Loucy (cell line): ENCODE measurements around the gene EME2.

Experiments
- H2AFZ ChIP-seq: fragments of 200-600 bp; sonication (generic); 2 replicates; pipeline ENCODE4 v1.6.0; 2016; ENCODE audit warnings: antibody characterized with exemption, mild to moderate bottlenecking, low read length, moderate library complexity
- H3F3A ChIP-seq: fragments of 200-600 bp; 2 replicates; pipeline ENCODE4 v1.6.0; 2016; ENCODE audit warnings: antibody characterized with exemption, low read depth, mild to moderate bottlenecking
- H3K27me3 ChIP-seq: fragments of 200-600 bp; sonication (generic); 2 replicates; pipeline ENCODE4 v1.6.1; 2014; ENCODE audit warnings: low read length, mild to moderate bottlenecking; ENCODE audit not compliant: insufficient read depth, poor library complexity, severe bottlenecking
- H3K36me3 ChIP-seq: fragments of 200-600 bp; sonication (generic); 2 replicates; pipeline ENCODE4 v1.6.1; 2016; ENCODE audit warnings: low read length; ENCODE audit not compliant: insufficient read depth
- H3K4me1 ChIP-seq: fragments of 200-600 bp; sonication (generic); 2 replicates; pipeline ENCODE4 v1.5.1; 2014; ENCODE audit warnings: low read length, mild to moderate bottlenecking; ENCODE audit not compliant: insufficient read depth, poor library complexity, severe bottlenecking
- H3K4me2 ChIP-seq: fragments of 200-600 bp; sonication (generic); 2 replicates; pipeline ENCODE4 v1.6.0; 2014; ENCODE audit warnings: antibody characterized with exemption, low read length, low read depth, mild to moderate bottlenecking; ENCODE audit not compliant: poor library complexity, severe bottlenecking
- H3K4me3 ChIP-seq: fragments of 200-600 bp; sonication (generic); 2 replicates; pipeline ENCODE4 v1.5.1; 2014; ENCODE audit warnings: low read length, mild to moderate bottlenecking, mixed read lengths; ENCODE audit not compliant: poor library complexity, severe bottlenecking
- H3K79me2 ChIP-seq: fragments of 200-600 bp; sonication (generic); 2 replicates; pipeline ENCODE4 v1.6.1; 2014; ENCODE audit warnings: low read length; ENCODE audit not compliant: insufficient read depth
- H3K9ac ChIP-seq: fragments of 200-600 bp; sonication (generic); 2 replicates; pipeline ENCODE4 v1.6.0; 2014; ENCODE audit warnings: mild to moderate bottlenecking, low read depth, low read length, moderate library complexity; ENCODE audit not compliant: poor library complexity, severe bottlenecking
- H3K9me2 ChIP-seq: fragments of 200-600 bp; sonication (generic); replicated peaks from 2 replicates; pipeline ENCODE4 v1.6.1; 2016; ENCODE audit warnings: low read depth, low read length, mixed read lengths
- H3K9me3 ChIP-seq: fragments of 200-600 bp; sonication (generic); 2 replicates; pipeline ENCODE4 v1.6.1; 2014; ENCODE audit warnings: mild to moderate bottlenecking, antibody characterized with exemption, low read length, low read depth; ENCODE audit not compliant: insufficient read depth
- H4K20me1 ChIP-seq: fragments of 200-600 bp; sonication (generic); 2 replicates; pipeline ENCODE4 v1.6.0; 2014; ENCODE audit warnings: antibody characterized with exemption, low read length, mild to moderate bottlenecking; ENCODE audit not compliant: insufficient read depth, poor library complexity, severe bottlenecking
- EZH2phosphoT487 ChIP-seq: fragments of 200-600 bp; IDR thresholded peaks from 2 replicates; pipeline ENCODE4 v1.6.1; 2018; ENCODE audit warnings: antibody characterized with exemption, mild to moderate bottlenecking, moderate library complexity, borderline replicate concordance
- TF ChIP-seq, protein P1 (sequence below): fragments of 200-600 bp; sonication (generic); conservative IDR thresholded peaks from 2 replicates; pipeline ENCODE4 v1.5.1; 2014; ENCODE audit warnings: mild to moderate bottlenecking, antibody characterized with exemption, low read length

EME2 gene

DNA sequence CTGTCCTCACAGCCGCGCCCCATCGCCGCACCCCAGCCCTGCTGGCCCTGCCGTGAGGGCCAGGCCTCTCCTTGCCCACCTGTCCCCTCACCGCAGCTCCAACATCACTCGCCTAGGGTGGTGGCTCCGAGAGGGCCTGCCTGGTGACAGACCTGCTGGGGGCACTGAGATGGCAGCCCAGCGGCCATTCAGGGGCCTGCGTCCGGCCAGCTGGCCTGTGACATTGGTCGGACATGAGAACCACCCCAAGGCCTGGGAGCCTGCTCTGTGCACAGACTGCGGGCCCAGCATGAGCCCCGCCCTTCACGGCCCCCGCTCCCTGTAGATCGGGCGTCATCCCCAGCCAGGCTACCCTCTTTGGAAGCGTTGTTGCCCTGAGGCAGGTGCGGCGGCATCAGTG is 13.1 kb upstream of the EME2 start:
- no peaks in the 10 kb centered on the region for H4K20me1 ChIP-seq
- H2AFZ ChIP-seq: no peak overlapping the region
- no peaks in the 10 kb centered on the region for H3K9me3 ChIP-seq
- H3K9me2 ChIP-seq: no peaks in the 10 kb centered on the region
- H3K9ac ChIP-seq: no peak overlapping the region
- TF ChIP-seq, protein P1, sequence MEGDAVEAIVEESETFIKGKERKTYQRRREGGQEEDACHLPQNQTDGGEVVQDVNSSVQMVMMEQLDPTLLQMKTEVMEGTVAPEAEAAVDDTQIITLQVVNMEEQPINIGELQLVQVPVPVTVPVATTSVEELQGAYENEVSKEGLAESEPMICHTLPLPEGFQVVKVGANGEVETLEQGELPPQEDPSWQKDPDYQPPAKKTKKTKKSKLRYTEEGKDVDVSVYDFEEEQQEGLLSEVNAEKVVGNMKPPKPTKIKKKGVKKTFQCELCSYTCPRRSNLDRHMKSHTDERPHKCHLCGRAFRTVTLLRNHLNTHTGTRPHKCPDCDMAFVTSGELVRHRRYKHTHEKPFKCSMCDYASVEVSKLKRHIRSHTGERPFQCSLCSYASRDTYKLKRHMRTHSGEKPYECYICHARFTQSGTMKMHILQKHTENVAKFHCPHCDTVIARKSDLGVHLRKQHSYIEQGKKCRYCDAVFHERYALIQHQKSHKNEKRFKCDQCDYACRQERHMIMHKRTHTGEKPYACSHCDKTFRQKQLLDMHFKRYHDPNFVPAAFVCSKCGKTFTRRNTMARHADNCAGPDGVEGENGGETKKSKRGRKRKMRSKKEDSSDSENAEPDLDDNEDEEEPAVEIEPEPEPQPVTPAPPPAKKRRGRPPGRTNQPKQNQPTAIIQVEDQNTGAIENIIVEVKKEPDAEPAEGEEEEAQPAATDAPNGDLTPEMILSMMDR: no peak
- TF ChIP-seq EZH2phosphoT487: no peak
- no peaks in the 10 kb centered on the region for H3K4me1 ChIP-seq
- no peaks in the 10 kb centered on the region for H3F3A ChIP-seq
- no peaks in the 10 kb centered on the region for H3K79me2 ChIP-seq
- no peaks in the 10 kb centered on the region for H3K27me3 ChIP-seq
- H3K36me3 ChIP-seq: no peaks in the 10 kb centered on the region
- no peak overlapping the region for H3K4me3 ChIP-seq
- no peak overlapping the region for H3K4me2 ChIP-seq

DNA sequence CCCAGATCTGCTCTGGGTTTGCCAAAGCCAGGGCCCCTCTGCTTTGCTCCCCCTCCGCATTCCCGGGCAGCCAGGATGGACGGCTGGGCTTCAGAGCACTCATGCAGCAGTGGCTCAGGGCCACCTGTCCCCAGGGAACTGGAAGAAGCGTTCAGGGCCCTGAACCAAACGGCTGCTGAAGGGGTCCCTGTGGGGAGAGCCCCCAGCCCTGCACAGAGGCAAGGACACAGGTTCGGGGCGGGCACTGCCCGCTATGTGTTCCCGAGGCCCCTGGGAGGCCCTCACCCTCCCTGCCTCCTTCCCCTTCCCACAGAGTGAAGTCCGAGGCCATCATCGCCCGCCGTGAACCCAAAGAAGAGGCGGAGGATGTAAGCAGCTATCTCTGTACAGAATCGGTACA is 11.7 kb upstream of the EME2 start:
- no peaks in the 10 kb centered on the region for H3K27me3 ChIP-seq
- H3K36me3 ChIP-seq: no peaks in the 10 kb centered on the region
- no peak overlapping the region for H3K9ac ChIP-seq
- no peaks in the 10 kb centered on the region for H3K9me2 ChIP-seq
- H3K79me2 ChIP-seq: no peaks in the 10 kb centered on the region
- no peaks in the 10 kb centered on the region for H3K9me3 ChIP-seq
- no peaks in the 10 kb centered on the region for H3F3A ChIP-seq
- H3K4me1 ChIP-seq: no peaks in the 10 kb centered on the region
- no peak overlapping the region for H2AFZ ChIP-seq
- H4K20me1 ChIP-seq: no peaks in the 10 kb centered on the region
- no peak for TF ChIP-seq EZH2phosphoT487
- TF ChIP-seq, protein P1: no peak
- no peak overlapping the region for H3K4me2 ChIP-seq
- no peak overlapping the region for H3K4me3 ChIP-seq

GRCh38 chr16:1761751-1762150 is 10.9 kb upstream of the EME2 start:
- Histone ChIP-seq H3K36me3 (no peaks in the 10 kb centered on the region), H4K20me1 (no peaks in the 10 kb centered on the region), H3K9ac (no peak overlapping the region), H3K4me1 (no peaks in the 10 kb centered on the region), H3K4me2 (no peak overlapping the region), H3K4me3 (no peak overlapping the region), H3K79me2 (no peaks in the 10 kb centered on the region), H3K9me2 (no peaks in the 10 kb centered on the region), H3K9me3 (no peaks in the 10 kb centered on the region), H2AFZ (no peak overlapping the region), H3K27me3 (no peaks in the 10 kb centered on the region), H3F3A (no peaks in the 10 kb centered on the region)
- no peak for TF ChIP-seq EZH2phosphoT487
- TF ChIP-seq, protein P1: no peak
